ENCODE measurements around the gene PARP12.
A peak's percentile ranks its signal among the peaks of the same experiment; 100 is the strongest.
"Not testable (repeated sequence)": the region's sequence is repeated elsewhere in the genome, so short reads cannot be mapped to it uniquely, and the experiment has no call there.

The PARP12 gene

DNA sequence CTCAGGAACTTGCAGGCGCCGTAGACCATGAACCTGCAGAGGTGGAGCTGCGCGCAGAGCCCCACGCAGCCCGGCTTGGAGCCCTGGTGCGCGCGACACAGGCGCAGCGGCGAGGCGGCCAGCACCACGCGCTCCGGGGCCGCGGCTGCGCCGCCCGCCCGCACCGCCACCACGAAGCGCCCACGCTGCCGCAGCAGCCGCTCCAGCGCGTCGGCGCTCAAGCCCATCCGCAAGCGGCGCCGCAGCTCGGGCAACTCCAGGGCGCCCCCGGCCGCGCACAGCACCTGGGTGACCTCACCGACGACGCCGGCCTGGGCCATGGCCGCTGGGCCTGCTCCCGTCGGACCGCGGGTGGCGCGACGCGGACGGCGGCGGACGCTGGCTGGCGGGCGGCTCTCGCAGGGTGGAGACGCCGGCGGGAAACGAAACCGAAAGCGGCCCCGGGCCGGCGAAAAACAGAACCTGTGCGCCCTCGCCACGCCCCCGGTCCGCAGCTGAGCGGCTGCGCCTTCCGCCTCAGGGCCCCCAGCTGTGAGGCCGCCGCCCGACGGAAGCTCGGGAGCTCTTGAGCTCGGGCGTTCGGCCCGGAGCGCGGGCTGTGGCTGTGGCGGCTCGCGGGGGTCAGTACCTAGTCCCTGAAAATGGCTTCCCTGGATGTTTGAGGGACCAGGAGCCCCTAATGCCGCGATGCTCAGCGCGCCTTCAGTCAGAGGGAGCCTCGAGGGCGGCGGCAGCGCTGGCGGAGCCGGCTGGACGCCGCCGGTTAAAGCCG is at the start of gene PARP12:
Gene PARP12, minus strand, starts transcription at position 424 of the 772 bp plus-strand sequence. Its CDS starts 104 bp downstream, at position 320.
- peak; percentile 92 for DNase-seq (ENCODE audit: insufficient read length, low spot score)
- FAIRE-seq = peak; percentile 84

GRCh38 chr7:140108777-140109176 is 46.0 kb upstream of the PARP12 start:
- not testable (repeated sequence) for FAIRE-seq

GRCh38 chr7:140096459-140096858 is 33.7 kb upstream of the PARP12 start:
- no peak for FAIRE-seq
- DNase-seq (ENCODE audit: insufficient read length, low spot score) = no peak

More at GRCh38 chr7:140108777-140109176, 46.0 kb upstream of the PARP12 start:
- not testable (repeated sequence) for DNase-seq (ENCODE audit: insufficient read length, low spot score)

- no peak for FAIRE-seq
- DNase-seq (ENCODE audit: insufficient read length, low spot score) = no peak
Observed at GRCh38 chr7:140093375-140093774, 30.6 kb upstream of the PARP12 start.

- no peak for DNase-seq (ENCODE audit: insufficient read length, low spot score)
- no peak for FAIRE-seq
Observed at GRCh38 chr7:140085447-140085846, 22.7 kb upstream of the PARP12 start.

DNA sequence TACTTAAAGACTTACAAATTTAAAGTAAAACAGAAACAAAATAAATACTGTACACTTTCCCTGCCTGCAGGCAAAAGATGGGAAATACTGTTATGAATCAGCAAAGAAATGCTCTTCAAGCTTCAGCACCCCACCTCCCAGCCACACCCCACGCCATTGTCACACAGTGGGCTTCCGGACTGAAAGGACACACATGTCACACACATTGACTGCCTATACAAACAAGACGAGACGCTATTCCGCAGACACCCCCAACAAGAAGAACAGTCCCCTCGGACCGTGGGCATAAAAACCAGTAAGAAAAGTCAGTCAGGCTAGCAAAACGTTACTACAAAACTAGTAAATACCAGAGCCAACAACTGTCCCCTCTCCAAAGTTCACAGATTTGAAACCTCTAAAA is 22.2 kb upstream of the PARP12 start:
- DNase-seq (ENCODE audit: insufficient read length, low spot score) (peak; percentile 37), FAIRE-seq (peak; percentile 85)

- FAIRE-seq (no peak), DNase-seq (ENCODE audit: insufficient read length, low spot score) (no peak)
Observed at GRCh38 chr7:140084142-140084655, 21.4 kb upstream of the PARP12 start.

- no peak for DNase-seq (ENCODE audit: insufficient read length, low spot score)
- FAIRE-seq = no peak
Observed at GRCh38 chr7:140082770-140083169, 20.0 kb upstream of the PARP12 start.

DNA sequence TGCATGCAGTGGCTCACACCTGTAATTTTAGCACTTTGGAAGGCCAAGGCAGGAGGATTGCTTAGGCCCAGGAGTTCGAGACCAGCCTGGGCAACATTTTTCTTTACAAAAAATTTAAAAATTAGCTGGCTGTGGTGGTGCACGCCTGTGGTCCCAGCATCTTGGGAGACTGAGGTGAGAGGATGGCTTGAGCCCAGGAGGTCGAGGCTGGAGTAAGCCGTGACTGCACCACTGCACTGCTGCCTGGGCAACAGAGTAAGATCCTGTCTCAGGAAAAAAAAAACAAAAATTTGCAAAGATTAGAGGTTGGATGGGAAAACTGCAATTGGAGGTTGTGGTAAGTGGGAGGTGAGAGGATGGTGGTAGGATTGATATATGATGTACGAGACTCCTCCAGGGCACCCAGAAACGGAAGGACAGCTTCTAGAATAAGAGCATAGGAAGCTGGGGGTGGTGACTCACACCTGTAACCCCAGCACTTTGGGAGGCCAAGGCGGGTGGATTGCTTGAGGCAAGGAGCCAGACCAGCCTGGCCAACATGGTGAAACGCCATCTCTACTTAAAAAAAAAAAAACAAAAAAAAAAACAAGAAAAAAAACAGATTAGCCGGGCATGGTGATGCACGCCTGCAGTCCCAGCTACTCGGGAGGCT is 19.1 kb upstream of the PARP12 start:
- FAIRE-seq (no peak), DNase-seq (ENCODE audit: insufficient read length, low spot score) (no peak)

- no peak for DNase-seq (ENCODE audit: insufficient read length, low spot score)
- FAIRE-seq = no peak
Observed at GRCh38 chr7:140080919-140081318, 18.2 kb upstream of the PARP12 start.

DNA sequence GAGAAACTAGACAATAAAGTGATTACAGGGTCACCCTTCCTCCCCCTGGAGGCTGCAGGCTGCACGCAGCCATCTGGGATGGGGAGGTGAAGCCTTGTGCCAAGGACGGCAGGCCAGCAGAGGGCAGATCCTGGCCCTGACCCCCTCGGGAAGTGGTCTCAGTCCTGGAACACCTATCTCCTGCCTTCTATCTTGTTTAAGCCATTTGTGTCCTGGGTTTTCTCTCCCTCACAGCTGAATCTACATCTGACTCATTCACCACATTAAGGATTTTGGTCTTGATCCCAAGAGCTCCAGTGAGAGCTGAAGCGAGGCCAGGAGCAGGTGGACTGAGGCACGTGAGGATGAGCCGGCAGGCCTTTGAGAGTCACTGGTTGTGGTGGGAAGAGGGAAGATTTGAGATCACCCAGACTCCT is 16.4 kb upstream of the PARP12 start:
- DNase-seq (ENCODE audit: insufficient read length, low spot score) = no peak

GRCh38 chr7:140078392-140078791 is 15.6 kb upstream of the PARP12 start:
- FAIRE-seq (no peak), DNase-seq (ENCODE audit: insufficient read length, low spot score) (no peak)

More for the DNA sequence above, 16.4 kb upstream of the PARP12 start:
- no peak for FAIRE-seq

DNA sequence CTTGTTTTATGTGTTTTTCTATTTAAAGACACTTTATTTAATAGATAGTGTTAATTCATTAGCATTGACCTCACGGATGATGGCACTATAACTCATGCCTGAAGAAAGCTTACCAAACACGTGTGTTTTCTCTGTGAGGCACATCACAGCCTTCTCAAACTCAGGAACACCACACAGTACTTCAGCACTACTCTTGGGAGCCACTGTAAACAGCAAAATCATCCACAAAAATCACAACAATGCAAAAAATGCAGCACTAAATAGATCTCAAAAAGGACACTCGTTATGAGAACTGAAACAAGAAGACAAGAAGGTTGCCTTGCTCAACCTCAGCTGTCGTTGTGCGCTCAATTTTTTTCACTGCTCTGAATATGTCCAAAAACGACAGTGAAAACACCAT is 12.0 kb upstream of the PARP12 start:
- no peak for FAIRE-seq
- no peak for DNase-seq (ENCODE audit: insufficient read length, low spot score)

GRCh38 chr7:140070546-140070945 is 7.8 kb upstream of the PARP12 start:
- no peak for FAIRE-seq
- no peak for DNase-seq (ENCODE audit: insufficient read length, low spot score)

GRCh38 chr7:140069298-140069949 is 6.7 kb upstream of the PARP12 start:
- FAIRE-seq = no peak
- DNase-seq (ENCODE audit: insufficient read length, low spot score) = no peak

- DNase-seq (ENCODE audit: insufficient read length, low spot score) = no peak
- no peak for FAIRE-seq
Observed at GRCh38 chr7:140068033-140068432, 5.3 kb upstream of the PARP12 start.

DNA sequence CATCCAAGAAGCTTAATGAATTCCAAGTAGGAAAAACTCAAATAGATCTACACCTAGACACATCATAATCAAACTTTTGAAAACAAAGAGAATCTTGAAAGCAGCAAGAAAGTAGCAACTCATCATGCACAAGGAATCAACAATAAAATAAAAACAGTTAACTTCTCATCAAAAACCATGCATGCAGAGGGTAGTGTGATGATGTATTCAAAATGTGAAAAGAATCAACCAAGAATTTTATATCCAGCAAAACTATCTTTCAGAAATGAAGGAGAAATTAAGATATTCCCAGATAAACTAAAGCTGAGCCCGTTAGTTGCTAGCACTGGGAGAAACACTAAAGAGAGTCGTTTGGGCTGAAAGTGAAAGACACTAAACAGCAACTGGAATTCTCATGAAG is 4.3 kb upstream of the PARP12 start:
- DNase-seq (ENCODE audit: insufficient read length, low spot score) (no peak), FAIRE-seq (no peak)

- FAIRE-seq (no peak), DNase-seq (ENCODE audit: insufficient read length, low spot score) (peak; percentile 35)
Observed at GRCh38 chr7:140062118-140062527, 628 bp downstream of the PARP12 start.

DNA sequence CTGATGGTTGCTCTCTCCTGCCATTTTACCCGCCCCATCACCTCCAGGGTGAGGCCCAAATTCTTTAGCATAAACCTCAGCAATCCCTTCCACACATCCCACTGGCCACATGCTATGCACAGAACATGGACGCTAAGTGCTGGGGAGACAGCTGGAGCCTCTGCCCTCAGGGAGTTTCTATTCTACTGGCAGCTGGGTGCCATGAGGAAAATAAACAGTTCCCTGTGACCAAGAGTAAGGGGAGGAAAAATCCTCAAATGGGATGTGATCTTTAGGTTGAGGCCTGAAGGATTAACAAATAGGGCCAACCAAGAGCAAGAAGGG is 1.2 kb downstream of the PARP12 start:
- FAIRE-seq (no peak), DNase-seq (ENCODE audit: insufficient read length, low spot score) (no peak)

DNA sequence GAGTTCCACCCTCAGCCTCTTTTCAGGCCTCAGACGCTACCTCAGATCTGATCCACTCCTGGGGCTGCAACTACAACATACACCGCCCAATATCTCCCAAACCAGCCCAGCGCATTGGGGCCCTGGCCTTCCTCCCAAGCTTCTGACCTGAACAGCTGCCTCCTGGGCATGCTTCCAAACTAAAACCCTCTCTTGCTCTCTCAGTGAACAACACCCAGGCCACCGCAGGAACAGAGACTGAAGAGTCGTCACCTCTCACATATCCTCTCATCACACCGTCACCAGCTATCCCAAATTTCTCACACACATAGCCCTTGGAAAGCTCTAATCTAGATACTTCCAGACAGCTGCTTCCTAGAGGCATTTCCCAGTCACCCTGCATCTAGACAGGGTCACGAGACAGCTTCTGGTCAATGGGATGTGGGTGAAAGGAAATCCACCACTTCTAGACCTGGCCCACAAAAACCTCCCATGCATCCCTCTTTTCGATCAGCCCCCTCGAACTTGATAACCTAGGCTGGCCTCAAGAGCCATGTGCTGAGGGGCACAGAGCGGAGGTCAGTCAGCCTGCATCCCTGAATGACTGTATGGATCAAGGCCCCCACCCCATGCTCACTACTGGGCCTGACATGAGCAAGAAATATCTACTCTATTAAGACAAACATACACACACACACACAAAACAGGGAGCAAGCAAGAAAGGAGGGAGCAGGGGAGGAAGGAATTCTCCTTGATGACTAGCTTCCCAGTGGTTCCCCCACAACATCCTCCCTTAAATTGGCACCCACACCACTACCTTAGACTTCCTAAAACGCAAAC is 1.8 kb downstream of the PARP12 start:
- FAIRE-seq (no peak), DNase-seq (ENCODE audit: insufficient read length, low spot score) (no peak)

DNA sequence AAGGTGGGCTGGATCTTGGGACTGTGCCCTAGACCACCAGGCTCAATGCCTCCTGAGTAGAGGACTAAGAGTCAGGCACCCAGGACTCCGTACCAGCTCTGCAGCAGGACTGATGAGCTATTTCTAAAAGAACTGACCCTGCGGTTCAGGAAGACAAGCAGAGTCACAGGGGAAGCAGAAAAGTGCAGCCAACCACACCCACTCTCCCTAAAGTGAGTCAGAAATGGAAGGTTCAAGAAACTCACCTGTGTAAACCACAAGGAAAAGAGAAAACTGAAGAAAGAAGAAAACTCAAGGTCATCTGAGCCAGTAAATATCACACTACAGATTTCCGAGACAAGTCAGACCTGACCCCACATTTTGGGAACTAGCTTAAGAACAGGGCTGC is 2.5 kb downstream of the PARP12 start:
- no peak for FAIRE-seq
- no peak for DNase-seq (ENCODE audit: insufficient read length, low spot score)
